Measurements from ENCODE around the gene CCNH. TPM values are rescaled to one million over a fixed set of nuclear protein-coding genes. Genes with fewer than 3 reads are reported as not detected.
A peak's percentile ranks its signal among the peaks of the same experiment; 100 is the strongest.

The CCNH gene
- total and polyA plus RNA-seq, 5 donors from 2014 or later = 60.0 to 393 (median 63.6) TPM

GRCh38 chr5:87435144-87435694 is 22.5 kb upstream of the CCNH start:
- H3K27ac Mint-ChIP-seq = peak overlapping the region in 1 of 3 donors; percentile 17
- Histone ChIP-seq H3K27me3 (ENCODE audit: control insufficient read depth, insufficient read depth, low read length) (peaks cover 7% of the 10 kb centered on the region), H3K27ac (ENCODE audit: insufficient read depth, low read length, poor library complexity, severe bottlenecking) (no peak overlapping the region), H3K4me1 (ENCODE audit: control insufficient read depth, insufficient read depth, low read length, poor library complexity, severe bottlenecking) (no peaks in the 10 kb centered on the region), H3K4me3 (ENCODE audit: low read depth, low read length) (no peak overlapping the region), H3K36me3 (ENCODE audit: control insufficient read depth, insufficient read depth, low read length) (no peaks in the 10 kb centered on the region), H3K9me3 (ENCODE audit: control insufficient read depth in 2 of 2, low read length in 2 of 2) (no peaks in the 10 kb centered on the region)
- peaks cover 13% of the 10 kb centered on the region for H3K27me3 Mint-ChIP-seq
- no peaks in the 10 kb centered on the region for H3K4me1 Mint-ChIP-seq
- H3K36me3 Mint-ChIP-seq = no peaks in the 10 kb centered on the region
- DNase-seq (no peak), ATAC-seq (ENCODE audit: low read depth in 2 of 2) (no peak)
- peaks cover 0 to 2% (median 0%) of the 10 kb centered on the region in 7 donors for H3K9me3 Mint-ChIP-seq
- no peak overlapping the region for H3K4me3 Mint-ChIP-seq

DNA sequence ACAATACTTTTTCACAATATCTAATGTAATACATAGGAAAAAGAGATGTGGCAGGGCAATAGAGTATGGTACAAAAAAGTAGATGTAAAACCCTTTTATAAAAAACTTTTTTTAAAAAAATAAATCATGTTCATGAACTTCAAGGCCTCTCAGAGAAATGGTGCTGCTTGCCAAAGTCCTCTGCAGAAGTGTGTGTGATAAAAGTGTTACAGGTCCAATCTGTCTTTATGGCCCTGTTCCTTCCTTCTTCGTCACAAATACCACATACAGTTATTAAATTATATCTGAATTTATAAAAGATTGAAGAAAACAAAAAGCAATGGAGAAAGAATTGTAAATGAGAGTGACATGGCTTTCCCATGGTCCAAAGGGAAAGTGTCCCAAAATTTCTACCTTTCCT is 21.7 kb upstream of the CCNH start:
- H3K4me1 Mint-ChIP-seq = no peaks in the 10 kb centered on the region
- Histone ChIP-seq H3K27ac (ENCODE audit: insufficient read depth, low read length, poor library complexity, severe bottlenecking) (no peak overlapping the region), H3K4me3 (ENCODE audit: low read depth, low read length) (no peak overlapping the region), H3K9me3 (ENCODE audit: control insufficient read depth in 2 of 2, low read length in 2 of 2) (no peaks in the 10 kb centered on the region), H3K36me3 (ENCODE audit: control insufficient read depth, insufficient read depth, low read length) (no peaks in the 10 kb centered on the region), H3K27me3 (ENCODE audit: control insufficient read depth, insufficient read depth, low read length) (peaks cover 9% of the 10 kb centered on the region), H3K4me1 (ENCODE audit: control insufficient read depth, insufficient read depth, low read length, poor library complexity, severe bottlenecking) (no peaks in the 10 kb centered on the region)
- peaks cover 0 to 2% (median 0%) of the 10 kb centered on the region in 7 donors for H3K9me3 Mint-ChIP-seq
- DNase-seq (no peak), ATAC-seq (ENCODE audit: low read depth in 2 of 2) (no peak)
- no peaks in the 10 kb centered on the region for H3K36me3 Mint-ChIP-seq
- H3K27me3 Mint-ChIP-seq = peaks cover 13% of the 10 kb centered on the region
- H3K4me3 Mint-ChIP-seq = no peak overlapping the region
- H3K27ac Mint-ChIP-seq = no peak overlapping the region

- Histone ChIP-seq H3K27ac (ENCODE audit: insufficient read depth, low read length, poor library complexity, severe bottlenecking) (no peak overlapping the region), H3K27me3 (ENCODE audit: control insufficient read depth, insufficient read depth, low read length) (peaks cover 11% of the 10 kb centered on the region), H3K36me3 (ENCODE audit: control insufficient read depth, insufficient read depth, low read length) (no peaks in the 10 kb centered on the region), H3K4me1 (ENCODE audit: control insufficient read depth, insufficient read depth, low read length, poor library complexity, severe bottlenecking) (no peaks in the 10 kb centered on the region), H3K9me3 (ENCODE audit: control insufficient read depth in 2 of 2, low read length in 2 of 2) (no peaks in the 10 kb centered on the region), H3K4me3 (ENCODE audit: low read depth, low read length) (no peak overlapping the region)
- H3K9me3 Mint-ChIP-seq = peaks cover 0 to 2% (median 0%) of the 10 kb centered on the region in 7 donors
- no peaks in the 10 kb centered on the region for H3K36me3 Mint-ChIP-seq
- H3K27ac Mint-ChIP-seq = no peak overlapping the region
- no peak overlapping the region for H3K4me3 Mint-ChIP-seq
- ATAC-seq (ENCODE audit: low read depth in 2 of 2) = no peak
- DNase-seq = no peak
- peaks cover 13% of the 10 kb centered on the region for H3K27me3 Mint-ChIP-seq
- no peaks in the 10 kb centered on the region for H3K4me1 Mint-ChIP-seq
These were observed 21.2 kb upstream of the CCNH start for GRCh38 chr5:87433945-87434344.

GRCh38 chr5:87432460-87432859 is 19.7 kb upstream of the CCNH start:
- no peaks in the 10 kb centered on the region for H3K4me1 ChIP-seq (ENCODE audit: control insufficient read depth, insufficient read depth, low read length, poor library complexity, severe bottlenecking)
- no peak overlapping the region for H3K4me3 ChIP-seq (ENCODE audit: low read depth, low read length)
- no peak for ATAC-seq (ENCODE audit: low read depth in 2 of 2)
- H3K4me3 Mint-ChIP-seq = no peak overlapping the region
- H3K4me1 Mint-ChIP-seq = no peaks in the 10 kb centered on the region
- no peaks in the 10 kb centered on the region for H3K36me3 ChIP-seq (ENCODE audit: control insufficient read depth, insufficient read depth, low read length)
- DNase-seq = no peak
- H3K27ac Mint-ChIP-seq = no peak overlapping the region
- H3K9me3 Mint-ChIP-seq = peaks cover 0 to 2% (median 0%) of the 10 kb centered on the region in 7 donors
- H3K27ac ChIP-seq (ENCODE audit: insufficient read depth, low read length, poor library complexity, severe bottlenecking) = no peak overlapping the region
- no peaks in the 10 kb centered on the region for H3K9me3 ChIP-seq (ENCODE audit: control insufficient read depth in 2 of 2, low read length in 2 of 2)
- H3K27me3 ChIP-seq (ENCODE audit: control insufficient read depth, insufficient read depth, low read length) = peaks cover 11% of the 10 kb centered on the region
- peaks cover 13% of the 10 kb centered on the region for H3K27me3 Mint-ChIP-seq
- no peaks in the 10 kb centered on the region for H3K36me3 Mint-ChIP-seq

DNA sequence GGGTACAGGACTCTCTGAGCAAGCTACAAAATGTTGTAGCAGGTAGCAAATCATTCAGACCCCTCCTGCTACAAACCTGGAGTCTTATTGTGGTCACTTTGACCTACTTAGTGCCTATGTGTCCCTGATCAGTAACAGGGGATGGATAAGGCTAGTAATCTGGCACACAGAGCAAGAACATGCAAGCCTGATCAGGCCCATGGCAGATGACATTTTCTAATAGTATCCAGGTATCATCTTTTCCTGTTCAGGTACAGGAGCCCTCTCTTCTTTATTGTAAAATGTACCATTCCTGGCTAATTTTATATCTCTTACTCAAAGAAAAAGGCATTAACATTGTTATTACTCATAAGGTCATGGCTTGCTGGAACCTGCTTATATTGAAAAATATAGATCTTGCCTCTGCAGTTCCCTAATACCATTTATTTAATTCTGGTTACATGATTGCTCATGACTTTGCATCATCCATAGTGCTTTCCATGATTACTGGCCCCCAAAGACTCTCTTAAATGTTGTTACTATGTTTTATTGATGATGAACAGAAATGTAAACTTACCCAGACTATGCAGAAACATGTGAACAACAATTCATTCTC is 18.2 kb upstream of the CCNH start:
- no peak overlapping the region for H3K27ac Mint-ChIP-seq
- no peak overlapping the region for H3K27ac ChIP-seq (ENCODE audit: insufficient read depth, low read length, poor library complexity, severe bottlenecking)
- H3K4me1 ChIP-seq (ENCODE audit: control insufficient read depth, insufficient read depth, low read length, poor library complexity, severe bottlenecking) = no peaks in the 10 kb centered on the region
- peaks cover 11% of the 10 kb centered on the region for H3K27me3 ChIP-seq (ENCODE audit: control insufficient read depth, insufficient read depth, low read length)
- no peaks in the 10 kb centered on the region for H3K36me3 Mint-ChIP-seq
- peaks cover 9% of the 10 kb centered on the region for H3K27me3 Mint-ChIP-seq
- no peaks in the 10 kb centered on the region for H3K9me3 ChIP-seq (ENCODE audit: control insufficient read depth in 2 of 2, low read length in 2 of 2)
- no peak overlapping the region for H3K4me3 ChIP-seq (ENCODE audit: low read depth, low read length)
- DNase-seq = no peak
- H3K9me3 Mint-ChIP-seq = peaks cover 0 to 6% (median 0%) of the 10 kb centered on the region in 7 donors
- H3K4me3 Mint-ChIP-seq = no peak overlapping the region
- ATAC-seq (ENCODE audit: low read depth in 2 of 2) = no peak
- H3K4me1 Mint-ChIP-seq = no peaks in the 10 kb centered on the region
- H3K36me3 ChIP-seq (ENCODE audit: control insufficient read depth, insufficient read depth, low read length) = no peaks in the 10 kb centered on the region

- no peak for ATAC-seq (ENCODE audit: low read depth in 2 of 2)
- Mint-ChIP-seq H3K27ac (no peak overlapping the region), H3K36me3 (no peaks in the 10 kb centered on the region)
These were observed 11.0 kb upstream of the CCNH start for GRCh38 chr5:87423755-87424154.

DNA sequence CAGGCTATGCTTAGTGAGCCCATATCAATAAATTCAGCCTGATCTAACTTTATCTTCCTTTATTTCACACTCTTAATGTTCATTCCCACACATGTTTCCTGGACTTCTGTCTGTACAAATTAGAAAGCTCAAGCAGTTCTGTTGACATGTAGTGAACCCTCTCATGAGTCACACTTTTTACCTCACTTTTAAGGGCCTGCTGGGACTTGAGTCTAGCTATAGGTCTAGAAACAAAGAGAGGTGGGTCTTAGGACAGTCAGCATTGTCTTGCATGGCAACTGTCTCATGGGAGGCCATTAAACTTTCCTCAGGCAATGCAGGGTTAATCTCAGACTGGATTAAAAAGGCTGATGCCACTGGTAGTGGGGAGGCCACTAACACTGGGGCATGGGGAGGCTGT is 8.6 kb upstream of the CCNH start:
- Mint-ChIP-seq H3K27me3 (peaks cover 5% of the 10 kb centered on the region), H3K36me3 (no peaks in the 10 kb centered on the region), H3K9me3 (peaks cover 0 to 3% (median 0%) of the 10 kb centered on the region in 7 donors), H3K4me1 (no peaks in the 10 kb centered on the region), H3K4me3 (no peak overlapping the region), H3K27ac (peak overlapping the region in 1 of 3 donors; percentile 58)
- Histone ChIP-seq H3K9me3 (ENCODE audit: control insufficient read depth in 2 of 2, low read length in 2 of 2) (no peaks in the 10 kb centered on the region), H3K4me3 (ENCODE audit: low read depth, low read length) (no peak overlapping the region), H3K4me1 (ENCODE audit: control insufficient read depth, insufficient read depth, low read length, poor library complexity, severe bottlenecking) (no peaks in the 10 kb centered on the region), H3K27ac (ENCODE audit: insufficient read depth, low read length, poor library complexity, severe bottlenecking) (no peak overlapping the region), H3K27me3 (ENCODE audit: control insufficient read depth, insufficient read depth, low read length) (peaks cover 2% of the 10 kb centered on the region), H3K36me3 (ENCODE audit: control insufficient read depth, insufficient read depth, low read length) (no peaks in the 10 kb centered on the region)
- DNase-seq (no peak), ATAC-seq (ENCODE audit: low read depth in 2 of 2) (no peak)

More at GRCh38 chr5:87423755-87424154, 11.0 kb upstream of the CCNH start:
- no peaks in the 10 kb centered on the region for H3K9me3 ChIP-seq (ENCODE audit: control insufficient read depth in 2 of 2, low read length in 2 of 2)
- no peaks in the 10 kb centered on the region for H3K4me1 ChIP-seq (ENCODE audit: control insufficient read depth, insufficient read depth, low read length, poor library complexity, severe bottlenecking)
- no peaks in the 10 kb centered on the region for H3K4me1 Mint-ChIP-seq
- no peak overlapping the region for H3K4me3 Mint-ChIP-seq
- no peak for DNase-seq
- no peak overlapping the region for H3K27ac ChIP-seq (ENCODE audit: insufficient read depth, low read length, poor library complexity, severe bottlenecking)
- H3K27me3 Mint-ChIP-seq = peaks cover 5% of the 10 kb centered on the region
- peaks cover 2% of the 10 kb centered on the region for H3K27me3 ChIP-seq (ENCODE audit: control insufficient read depth, insufficient read depth, low read length)
- H3K4me3 ChIP-seq (ENCODE audit: low read depth, low read length) = no peak overlapping the region
- H3K9me3 Mint-ChIP-seq = peaks cover 0 to 4% (median 1%) of the 10 kb centered on the region in 7 donors
- H3K36me3 ChIP-seq (ENCODE audit: control insufficient read depth, insufficient read depth, low read length) = no peaks in the 10 kb centered on the region

- H3K9me3 Mint-ChIP-seq = peaks cover 0 to 3% (median 0%) of the 10 kb centered on the region in 7 donors
- peaks cover 5% of the 10 kb centered on the region for H3K27me3 Mint-ChIP-seq
- Histone ChIP-seq H3K9me3 (ENCODE audit: control insufficient read depth in 2 of 2, low read length in 2 of 2) (no peaks in the 10 kb centered on the region), H3K27me3 (ENCODE audit: control insufficient read depth, insufficient read depth, low read length) (peaks cover 2% of the 10 kb centered on the region), H3K27ac (ENCODE audit: insufficient read depth, low read length, poor library complexity, severe bottlenecking) (no peak overlapping the region), H3K4me3 (ENCODE audit: low read depth, low read length) (no peak overlapping the region), H3K4me1 (ENCODE audit: control insufficient read depth, insufficient read depth, low read length, poor library complexity, severe bottlenecking) (peaks cover 2% of the 10 kb centered on the region), H3K36me3 (ENCODE audit: control insufficient read depth, insufficient read depth, low read length) (no peaks in the 10 kb centered on the region)
- peaks cover 0 to 3% (median 1%) of the 10 kb centered on the region in 4 donors for H3K4me1 Mint-ChIP-seq
- H3K36me3 Mint-ChIP-seq = no peaks in the 10 kb centered on the region
- H3K27ac Mint-ChIP-seq = no peak overlapping the region
- DNase-seq (no peak), ATAC-seq (ENCODE audit: low read depth in 2 of 2) (no peak)
- no peak overlapping the region for H3K4me3 Mint-ChIP-seq
These were observed 5.8 kb upstream of the CCNH start for GRCh38 chr5:87418506-87418905.
